GM18951 (cell line): Measurements from ENCODE around the gene THNSL1.
"Not testable (repeated sequence)": the region's sequence is repeated elsewhere in the genome, so short reads cannot be mapped to it uniquely, and the experiment has no call there.

Source experiments
- POLR2A ChIP-seq: IDR thresholded peaks from 4 replicates; pipeline ENCODE4 v1.6.1; 2011; ENCODE audit warnings: mild to moderate bottlenecking; ENCODE audit not compliant: insufficient read length, insufficient read depth; ENCODE audit errors: extremely low read depth
- in situ Hi-C: fragments of 300-500 bp; cut with MboI; formaldehyde crosslinking; loops from one replicate; pipeline ENCODE4 v1.12.0; 2022; ENCODE audit warnings: low sequenced_read_pairs, mixed read lengths, inconsistent platforms; ENCODE audit not compliant: unreplicated experiment

Gene THNSL1

DNA sequence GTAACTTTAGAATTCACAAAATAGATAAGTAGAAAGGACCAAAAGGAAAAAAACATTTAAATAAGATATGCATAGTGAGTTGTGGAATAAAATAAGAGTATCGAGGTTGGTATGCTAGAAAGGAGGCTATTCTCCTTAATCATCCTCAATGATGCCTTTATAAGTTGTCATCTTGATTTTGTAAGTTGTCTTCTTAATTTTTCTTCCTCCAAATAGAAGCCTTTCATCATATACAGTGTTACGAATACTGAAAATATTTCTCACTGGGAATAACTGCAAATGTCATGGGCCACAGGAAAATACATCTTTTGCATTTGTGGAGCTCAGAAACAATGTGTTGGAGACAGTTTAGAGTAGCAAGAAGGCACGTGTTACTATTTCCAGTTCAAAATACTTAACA, 32.5 kb upstream of the THNSL1 start:
- in situ Hi-C loops = no loop called here
- no peak for TF ChIP-seq POLR2A

DNA sequence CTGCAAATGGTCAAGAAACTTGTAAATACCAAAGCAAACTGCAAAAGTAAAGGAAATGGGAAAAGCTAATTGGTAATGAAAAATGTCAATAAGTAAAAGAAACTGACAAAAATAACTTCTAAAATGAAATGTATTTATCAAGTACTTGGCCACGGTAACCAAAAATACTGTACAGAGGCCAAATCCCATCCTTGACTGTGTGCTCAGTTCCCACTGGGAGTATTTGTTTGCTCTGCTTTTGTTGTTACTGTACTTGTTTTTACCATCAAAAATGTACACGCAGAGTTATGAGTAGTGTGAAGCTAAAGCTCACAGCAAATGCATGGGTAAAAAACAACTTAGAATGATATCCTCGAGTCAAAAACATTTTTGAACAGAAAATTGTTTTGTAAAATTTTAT, 31.5 kb upstream of the THNSL1 start:
- TF ChIP-seq POLR2A = no peak
- in situ Hi-C loops = no loop called here

- TF ChIP-seq POLR2A = no peak
- in situ Hi-C loops = no loop called here
These were observed 27.4 kb upstream of the THNSL1 start for GRCh38 chr10:24988831-24989640.

DNA sequence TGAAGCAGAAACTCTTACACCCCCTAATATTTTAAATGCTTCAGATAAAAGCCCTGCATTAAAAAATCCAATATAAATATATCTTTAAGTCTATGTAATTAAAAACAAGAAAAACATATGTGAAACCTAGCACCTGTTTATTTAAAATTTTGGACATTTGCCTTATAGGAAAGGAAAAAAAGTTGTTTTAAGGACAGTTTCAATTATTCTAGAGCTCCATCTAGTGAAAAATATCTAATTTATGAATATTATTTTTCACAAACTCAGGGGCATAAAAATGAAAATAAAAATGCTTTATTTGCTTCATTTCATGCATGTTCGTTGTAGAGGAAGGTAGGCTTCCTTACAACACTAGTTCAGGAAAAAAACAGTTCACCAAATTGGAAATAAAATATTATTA, 26.5 kb upstream of the THNSL1 start:
- in situ Hi-C loops = no loop called here

DNA sequence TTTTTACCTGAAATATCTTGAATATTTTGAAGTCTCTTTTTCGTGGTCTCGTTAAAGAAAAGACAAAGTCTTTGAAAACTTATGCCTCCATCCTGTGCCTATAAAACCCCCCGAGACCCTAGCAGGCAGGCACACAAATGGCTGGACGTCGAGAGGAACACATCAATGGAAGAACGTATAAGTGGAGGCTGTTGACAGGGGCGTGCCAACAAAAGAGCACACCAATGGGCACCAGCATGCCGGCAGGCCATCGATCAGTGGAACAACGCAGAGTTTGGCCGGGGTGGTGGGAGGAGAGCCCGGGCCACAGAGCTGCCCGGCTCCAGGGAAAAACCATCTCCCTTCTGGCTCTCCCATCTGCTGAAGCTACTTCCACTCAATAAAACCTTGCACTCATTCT, 25.1 kb upstream of the THNSL1 start:
- no peak for TF ChIP-seq POLR2A
- in situ Hi-C loops = no loop called here

More for the DNA sequence above, 26.5 kb upstream of the THNSL1 start:
- no peak for TF ChIP-seq POLR2A

DNA sequence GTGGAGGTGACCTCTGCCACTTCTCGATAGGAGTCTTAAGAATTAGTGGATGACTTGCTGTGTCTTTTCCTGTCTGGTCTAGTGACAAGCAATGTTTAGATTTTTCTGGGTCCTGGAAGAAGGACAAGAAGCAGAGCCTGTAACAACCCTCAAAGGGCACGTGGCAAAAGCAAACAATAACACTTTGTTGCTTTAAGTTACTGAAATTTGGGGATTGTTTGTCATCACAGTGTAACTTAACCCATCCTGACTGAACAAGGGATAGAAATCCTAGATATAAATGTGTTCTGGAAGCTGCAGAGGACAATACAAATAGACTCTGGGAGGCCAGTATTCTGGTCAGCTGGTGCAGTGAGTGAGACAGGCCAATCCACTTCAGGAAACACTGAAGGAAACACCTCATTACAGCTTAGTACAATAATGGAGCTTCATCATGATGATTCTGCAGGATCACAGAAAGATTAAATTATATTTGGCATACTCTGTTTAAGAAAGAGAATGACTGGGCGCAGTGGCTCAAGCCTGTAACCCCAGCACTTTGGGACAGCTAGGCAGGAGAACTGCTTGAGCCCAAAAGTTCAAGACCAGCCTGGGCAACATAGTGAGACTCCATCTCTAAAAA, 23.8 kb upstream of the THNSL1 start:
- in situ Hi-C loops = no loop called here
- no peak for TF ChIP-seq POLR2A

DNA sequence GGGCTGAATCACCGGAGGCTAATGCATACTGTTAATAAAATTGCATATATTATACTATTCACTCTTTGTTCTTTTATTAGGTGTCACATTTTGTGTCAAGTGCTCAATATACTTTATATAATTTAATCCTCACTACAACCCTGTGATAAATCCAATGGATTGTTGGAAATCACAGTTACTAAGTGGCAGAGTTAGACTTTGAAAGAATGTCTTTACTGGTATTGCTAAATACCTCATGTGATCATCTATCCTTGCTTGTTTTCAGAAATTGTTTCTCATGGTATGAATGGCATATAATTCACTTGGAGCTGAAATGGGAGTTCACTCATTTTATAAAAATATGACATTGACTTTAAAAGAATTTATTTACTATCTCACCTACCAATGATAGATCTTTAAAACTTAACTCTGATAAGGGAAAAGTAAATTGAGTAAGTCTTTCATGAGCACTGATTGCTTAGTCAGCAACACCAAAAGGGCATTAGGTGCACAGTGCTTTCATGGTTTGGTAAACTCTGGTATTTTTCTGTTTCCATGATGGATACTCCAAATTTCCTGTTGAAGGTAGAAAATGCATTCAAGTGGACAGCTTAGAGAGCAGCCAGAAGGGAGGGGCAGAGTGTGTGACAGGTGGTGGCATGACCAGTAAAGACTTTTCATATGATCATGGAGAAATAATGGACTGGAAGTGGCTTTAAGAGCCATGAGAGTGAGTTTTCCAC, 23.0 kb upstream of the THNSL1 start:
- TF ChIP-seq POLR2A = no peak
- in situ Hi-C loops = no loop called here

GRCh38 chr10:24995072-24995471, 21.3 kb upstream of the THNSL1 start:
- TF ChIP-seq POLR2A = no peak
- in situ Hi-C loops = no loop called here

GRCh38 chr10:24998044-24998443, 18.4 kb upstream of the THNSL1 start:
- TF ChIP-seq POLR2A = no peak
- in situ Hi-C loops = no loop called here

- in situ Hi-C loops = not testable (repeated sequence)
These were observed 4.8 kb upstream of the THNSL1 start for GRCh38 chr10:25011591-25011990.

GRCh38 chr10:25014579-25014978, 1.8 kb upstream of the THNSL1 start:
- in situ Hi-C loops = no loop called here
- TF ChIP-seq POLR2A = no peak

GRCh38 chr10:25015828-25016375, 510 bp upstream of the THNSL1 start, which contains the start of gene ENKUR:
Gene ENKUR, minus strand, starts transcription at chr10:25016158. Its CDS starts 222 bp downstream, at chr10:25015936.
- TF ChIP-seq POLR2A = no peak
- in situ Hi-C loops = no loop called here

GRCh38 chr10:25017154-25017590, 760 bp downstream of the THNSL1 start:
- in situ Hi-C loops = no loop called here
- TF ChIP-seq POLR2A = no peak
